Chondrocyte (in vitro differentiated cells): Measurements from ENCODE around the gene DENND1A. TPM values are rescaled to one million over a fixed set of nuclear protein-coding genes. Genes with fewer than 3 reads are reported as not detected.

Source experiments
- DNase-seq: peaks from one replicate; pipeline ENCODE4 v3.0.0; 2021; ENCODE audit warnings: mixed read lengths, low spot score
- H3K27ac Mint-ChIP-seq: one replicate; pipeline ENCODE4 v1.8.0; 2021; ENCODE audit warnings: mild to moderate bottlenecking, moderate library complexity, mixed read lengths; ENCODE audit not compliant: unreplicated experiment
- H3K27me3 Mint-ChIP-seq: 2 replicates; pipeline ENCODE4 v1.8.0; 2021; ENCODE audit warnings: low read depth, mixed read lengths
- H3K36me3 Mint-ChIP-seq: 2 replicates; pipeline ENCODE4 v1.8.0; 2021; ENCODE audit warnings: low read depth, mixed read lengths
- H3K4me1 Mint-ChIP-seq: 2 replicates; pipeline ENCODE4 v1.8.0; 2021; ENCODE audit warnings: low read depth, mild to moderate bottlenecking, mixed read lengths
- H3K4me3 Mint-ChIP-seq: one replicate; pipeline ENCODE4 v1.8.0; 2021; ENCODE audit warnings: mild to moderate bottlenecking, moderate library complexity, mixed read lengths; ENCODE audit not compliant: unreplicated experiment
- H3K9me3 Mint-ChIP-seq: 2 replicates; pipeline ENCODE4 v1.8.0; 2021; ENCODE audit warnings: low read depth, mixed read lengths
- CTCF ChIP-seq: fragments of 200-600 bp; sonication (generic); IDR thresholded peaks from 2 replicates; pipeline ENCODE4 v1.5.0; 2021; ENCODE audit warnings: antibody characterized with exemption, mild to moderate bottlenecking, moderate library complexity
- total RNA-seq: library from RNA; stranded (reverse); gene quantifications from 3 replicates; pipeline ENCODE4 v1.2.1, GENCODE V29; 2021

The DENND1A gene
- total RNA-seq, 1 donor from 2014 or later = 15.3 TPM

GRCh38 chr9:123375469-123376132 is 554.3 kb downstream of the DENND1A start:
- Mint-ChIP-seq H3K4me1 (peaks cover 22% of the 10 kb centered on the region), H3K36me3 (no peaks in the 10 kb centered on the region)
- DNase-seq = no peak

GRCh38 chr9:123373946-123374345 is 556.0 kb downstream of the DENND1A start:
- Mint-ChIP-seq H3K27me3 (peaks cover 13% of the 10 kb centered on the region), H3K4me1 (peaks cover 26% of the 10 kb centered on the region), H3K36me3 (no peaks in the 10 kb centered on the region), H3K4me3 (no peak overlapping the region), H3K27ac (no peak overlapping the region), H3K9me3 (no peaks in the 10 kb centered on the region)
- TF ChIP-seq CTCF = no peak
- DNase-seq = no peak

More at GRCh38 chr9:123375469-123376132, 554.3 kb downstream of the DENND1A start:
- no peak for TF ChIP-seq CTCF
- Mint-ChIP-seq H3K27me3 (peaks cover 13% of the 10 kb centered on the region), H3K27ac (no peak overlapping the region), H3K4me3 (no peak overlapping the region), H3K9me3 (no peaks in the 10 kb centered on the region)

GRCh38 chr9:123373447-123373923 is 556.4 kb downstream of the DENND1A start:
- Mint-ChIP-seq H3K27ac (no peak overlapping the region), H3K27me3 (peaks cover 13% of the 10 kb centered on the region), H3K9me3 (no peaks in the 10 kb centered on the region), H3K36me3 (no peaks in the 10 kb centered on the region), H3K4me3 (no peak overlapping the region), H3K4me1 (peaks cover 26% of the 10 kb centered on the region)
- no peak for TF ChIP-seq CTCF
- no peak for DNase-seq

- no peaks in the 10 kb centered on the region for H3K36me3 Mint-ChIP-seq
- H3K27me3 Mint-ChIP-seq = peaks cover 13% of the 10 kb centered on the region
- no peak overlapping the region for H3K27ac Mint-ChIP-seq
Measured at GRCh38 chr9:123372766-123373446, 557.0 kb downstream of the DENND1A start.

More at GRCh38 chr9:123372766-123373446, 557.0 kb downstream of the DENND1A start:
- no peak for TF ChIP-seq CTCF
- no peaks in the 10 kb centered on the region for H3K9me3 Mint-ChIP-seq
- H3K4me3 Mint-ChIP-seq = no peak overlapping the region
- H3K4me1 Mint-ChIP-seq = peaks cover 32% of the 10 kb centered on the region
- DNase-seq = no peak
